Metanephros (tissue), 1 donor: ENCODE measurements around the gene CASP1. TPM values are rescaled to one million over a fixed set of nuclear protein-coding genes. Genes with fewer than 3 reads are reported as not detected.

ENCODE experiments used
- total RNA-seq: library from RNA; depleted of rRNA; stranded (reverse); fragments of >200 nt; gene quantifications from one replicate; pipeline ENCODE4 v1.2.3, GENCODE V29; 2014

Gene CASP1
- total RNA-seq, result 6.2 TPM

GRCh38 chr11:105034813-105035620, at the start of gene CASP1:
TSS of gene CASP1 (minus strand) at chr11:105035144. CDS start at chr11:105035113, 31 bp downstream.

GRCh38 chr11:105044557-105045524, 9.9 kb upstream of the CASP1 start, which contains the start of gene CARD16:
TSS of gene CARD16 (minus strand) at chr11:105045335. CDS start at chr11:105045297, 38 bp downstream.

GRCh38 chr11:105023003-105023402, 11.9 kb downstream of the CASP1 start, which contains the start of gene CASP5:
TSS of gene CASP5 (minus strand) at chr11:105023168. CDS start at chr11:105023136, 32 bp downstream.

Other genes with a start within 250 kb of the CASP1 start
- 0.23 TPM for gene CASP12, start 136.7 kb downstream of the CASP1 start, total RNA-seq
- 26.9 TPM for gene CASP4, start 66.6 kb downstream of the CASP1 start, total RNA-seq
- gene CASP5, start 12.0 kb downstream of the CASP1 start, total RNA-seq, result not detected
- 1.8 TPM for gene CARD16, start 10.2 kb upstream of the CASP1 start, total RNA-seq
- not detected for gene CARD18, start 104.6 kb upstream of the CASP1 start, total RNA-seq